ENCODE measurements around the gene CCT3.

CCT3 gene

GRCh38 chr1:156320560-156320959 lies 17.5 kb downstream of the CCT3 start:
- no peak for DNase-seq

GRCh38 chr1:156319664-156320063 lies 18.4 kb downstream of the CCT3 start:
- peak; percentile 19 for DNase-seq

- DNase-seq, result no peak
Observed at GRCh38 chr1:156316909-156317308, 21.2 kb downstream of the CCT3 start.

- no peak for DNase-seq
Observed at GRCh38 chr1:156310962-156311361, 27.1 kb downstream of the CCT3 start.

GRCh38 chr1:156308078-156308477 lies 30.0 kb downstream of the CCT3 start:
- no peak for DNase-seq

GRCh38 chr1:156305215-156305614 lies 32.9 kb downstream of the CCT3 start:
- DNase-seq, result no peak

GRCh38 chr1:156303241-156303640 lies 34.9 kb downstream of the CCT3 start:
- no peak for DNase-seq

GRCh38 chr1:156298852-156299357 lies 39.2 kb downstream of the CCT3 start, which contains the start of gene VHLL:
Gene VHLL (minus strand): TSS chr1:156299307. CDS start chr1:156299189, 118 bp downstream.
- DNase-seq, result no peak

- DNase-seq, result peak; percentile 68
Observed at GRCh38 chr1:156295391-156295947, 42.6 kb downstream of the CCT3 start, which contains the start of gene GLMP. Gene GLMP (minus strand): TSS chr1:156295679. CDS start chr1:156295645, 34 bp downstream.

GRCh38 chr1:156293895-156294294 lies 44.2 kb downstream of the CCT3 start:
- DNase-seq, result no peak

- DNase-seq, result no peak
Observed at GRCh38 chr1:156293098-156293434, 45.0 kb downstream of the CCT3 start.

GRCh38 chr1:156291226-156292061 lies 46.6 kb downstream of the CCT3 start:
- DNase-seq, result peak; percentile 74

GRCh38 chr1:156289857-156290256 lies 48.2 kb downstream of the CCT3 start:
- DNase-seq, result no peak

GRCh38 chr1:156286061-156286460 lies 52.0 kb downstream of the CCT3 start:
- DNase-seq, result no peak

GRCh38 chr1:156285437-156285836 lies 52.7 kb downstream of the CCT3 start:
- no peak for DNase-seq

GRCh38 chr1:156284757-156285156 lies 53.3 kb downstream of the CCT3 start:
- no peak for DNase-seq

GRCh38 chr1:156284112-156284511 lies 54.0 kb downstream of the CCT3 start, which contains the start of gene TMEM79:
Gene TMEM79 (plus strand): TSS chr1:156284325. CDS start chr1:156285227, 902 bp downstream.
- no peak for DNase-seq

GRCh38 chr1:156283521-156283920 lies 54.6 kb downstream of the CCT3 start:
- no peak for DNase-seq

- peak; percentile 99 for DNase-seq
Observed at GRCh38 chr1:156282479-156283222, 55.4 kb downstream of the CCT3 start, which contains the start of gene SMG5. Gene SMG5 (minus strand): TSS chr1:156282825. CDS start chr1:156282680, 145 bp downstream.

- DNase-seq, result no peak
Observed at GRCh38 chr1:156281693-156282478, 56.2 kb downstream of the CCT3 start.

GRCh38 chr1:156281281-156281680 lies 56.8 kb downstream of the CCT3 start:
- DNase-seq, result peak; percentile 57

- DNase-seq, result no peak
Observed at GRCh38 chr1:156279837-156280236, 58.3 kb downstream of the CCT3 start.

Data from fibroblast of skin of right biceps (primary cell).